Measurements from ENCODE around the gene ZC3H18.
"Not testable (repeated sequence)": the region's sequence is repeated elsewhere in the genome, so short reads cannot be mapped to it uniquely, and the experiment has no call there.

The ZC3H18 gene

DNA sequence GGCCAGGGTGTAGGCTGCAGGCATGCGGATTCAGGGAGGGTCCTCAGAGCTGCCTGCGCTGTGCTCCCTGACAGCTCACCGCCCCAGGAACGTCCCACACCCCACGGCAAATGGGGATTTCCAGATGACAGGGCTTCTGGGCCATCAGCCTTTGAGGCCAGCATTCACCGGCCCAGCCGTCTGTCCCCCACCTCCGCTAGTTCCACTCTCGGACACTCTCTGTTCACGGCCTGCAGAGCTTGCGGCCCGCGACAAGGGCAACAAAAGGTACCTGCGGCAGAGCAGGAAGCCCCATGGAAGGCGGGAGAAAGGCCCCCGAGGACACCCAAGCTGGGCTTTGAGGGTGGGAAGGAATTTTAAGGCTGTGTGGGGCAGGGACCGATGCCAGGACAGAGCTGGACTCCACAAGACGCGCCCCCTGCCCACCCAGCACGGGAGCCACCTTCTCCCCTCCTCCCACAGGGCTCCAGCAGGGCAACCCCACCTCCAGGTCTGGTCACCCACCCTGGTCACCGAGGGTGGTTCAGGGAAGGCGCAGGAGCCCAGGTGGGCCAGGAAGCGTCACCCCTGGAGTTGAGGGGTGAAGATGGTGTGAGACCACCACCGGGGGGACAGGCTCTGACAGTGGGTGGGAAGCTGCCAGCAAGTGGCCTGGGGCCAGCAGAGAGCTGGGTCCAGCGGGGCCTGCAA lies 86.2 kb downstream of the ZC3H18 start:
- DNase-seq, result no peak

- no peak for DNase-seq
Measured at GRCh38 chr16:88657371-88657770, 87.2 kb downstream of the ZC3H18 start.

- DNase-seq, result no peak
Measured at GRCh38 chr16:88658714-88659113, 88.5 kb downstream of the ZC3H18 start.

GRCh38 chr16:88659160-88659559 lies 89.0 kb downstream of the ZC3H18 start:
- DNase-seq, result no peak

DNA sequence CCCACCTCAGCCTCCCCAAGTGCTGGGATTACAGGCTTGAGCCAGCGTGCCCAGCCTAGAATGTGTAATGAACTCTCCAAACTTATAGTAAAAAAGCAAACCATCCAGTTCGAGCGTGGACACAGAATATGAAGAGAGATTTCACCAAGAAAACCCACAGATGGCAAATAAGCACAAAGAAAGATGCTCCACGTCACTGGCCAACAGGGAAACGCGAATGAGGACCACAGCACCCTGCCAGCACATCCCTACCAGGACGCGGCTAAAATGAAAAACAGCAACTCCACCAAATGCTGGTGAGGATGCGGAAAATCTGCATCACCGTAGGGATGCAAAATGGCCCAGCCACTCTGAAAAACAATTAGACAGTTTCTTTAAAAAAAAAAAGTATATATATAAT lies 91.3 kb downstream of the ZC3H18 start:
- DNase-seq, result no peak

- DNase-seq, result no peak
Measured at GRCh38 chr16:88662222-88662842, 92.1 kb downstream of the ZC3H18 start.

GRCh38 chr16:88662843-88663606 lies 92.8 kb downstream of the ZC3H18 start, which contains the start of gene MVD:
TSS of gene MVD (minus strand) at chr16:88663091. CDS start at chr16:88663080, 11 bp downstream.
- DNase-seq, result peak; percentile 94

DNA sequence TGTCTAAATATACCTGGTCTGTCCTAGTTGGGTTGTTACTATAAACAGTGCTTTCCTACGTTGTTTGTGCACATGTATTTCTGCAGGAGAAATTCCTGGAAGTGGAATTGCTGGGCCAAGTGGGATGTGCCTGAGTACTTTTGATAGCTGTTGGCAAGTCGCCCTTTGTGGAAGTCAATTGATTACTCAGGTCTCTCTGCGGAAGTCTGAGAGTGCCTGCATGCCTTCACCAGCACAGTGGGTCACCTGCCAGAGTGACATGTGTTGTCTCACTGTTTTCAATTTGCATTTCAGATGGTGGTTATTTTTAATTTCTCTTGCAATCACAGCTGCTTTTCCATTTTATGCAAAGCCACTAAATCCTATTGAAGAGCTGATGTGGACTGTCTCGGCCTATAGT lies 94.9 kb downstream of the ZC3H18 start:
- DNase-seq, result no peak

GRCh38 chr16:88665570-88665969 lies 95.4 kb downstream of the ZC3H18 start:
- no peak for DNase-seq

DNA sequence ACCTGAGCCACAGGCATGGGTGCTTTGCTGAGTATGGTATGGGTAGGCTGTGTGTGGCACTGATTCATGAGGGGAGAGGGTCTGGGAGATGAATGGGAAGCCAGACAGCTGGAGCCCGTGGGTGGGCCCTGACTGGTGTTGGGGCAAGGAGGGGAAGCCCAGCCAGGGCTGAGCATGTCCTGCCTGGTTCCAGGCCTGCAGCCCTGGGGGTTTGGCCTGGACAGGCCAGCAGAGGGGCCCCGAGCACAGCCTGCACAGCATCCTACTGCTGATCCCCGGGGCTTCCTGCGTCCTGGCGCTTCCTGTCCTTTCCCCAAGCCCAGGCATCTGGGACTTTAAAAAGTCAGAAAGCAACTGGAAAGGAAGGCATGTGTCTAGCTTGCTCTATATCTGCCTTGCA lies 97.3 kb downstream of the ZC3H18 start:
- no peak for DNase-seq

GRCh38 chr16:88669493-88669892 lies 99.3 kb downstream of the ZC3H18 start:
- DNase-seq, result not testable (repeated sequence)

DNA sequence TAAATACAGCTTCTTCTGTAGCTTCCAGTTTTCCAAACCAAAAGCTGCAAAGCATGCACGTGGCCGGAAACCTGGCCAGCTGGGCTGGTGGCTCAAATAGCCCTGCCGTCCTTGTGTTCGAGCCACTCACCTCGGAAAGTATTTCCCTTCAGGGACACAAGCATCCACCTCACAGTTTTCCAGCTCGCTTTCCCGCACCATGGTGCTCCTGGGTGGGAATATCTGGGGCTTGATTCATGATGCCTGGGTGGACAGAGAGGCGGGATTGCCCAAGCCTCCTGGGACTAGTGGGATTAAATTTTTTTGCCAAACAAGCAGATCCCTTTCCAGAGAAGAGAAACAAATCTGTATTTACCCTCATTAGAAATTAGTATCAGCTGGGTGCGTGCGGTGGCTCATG lies 99.8 kb downstream of the ZC3H18 start:
- no peak for DNase-seq

GRCh38 chr16:88671806-88672205 lies 101.6 kb downstream of the ZC3H18 start:
- DNase-seq, result no peak

GRCh38 chr16:88672776-88673175 lies 102.6 kb downstream of the ZC3H18 start:
- DNase-seq, result no peak

GRCh38 chr16:88673716-88674379 lies 103.6 kb downstream of the ZC3H18 start:
- DNase-seq, result no peak

DNA sequence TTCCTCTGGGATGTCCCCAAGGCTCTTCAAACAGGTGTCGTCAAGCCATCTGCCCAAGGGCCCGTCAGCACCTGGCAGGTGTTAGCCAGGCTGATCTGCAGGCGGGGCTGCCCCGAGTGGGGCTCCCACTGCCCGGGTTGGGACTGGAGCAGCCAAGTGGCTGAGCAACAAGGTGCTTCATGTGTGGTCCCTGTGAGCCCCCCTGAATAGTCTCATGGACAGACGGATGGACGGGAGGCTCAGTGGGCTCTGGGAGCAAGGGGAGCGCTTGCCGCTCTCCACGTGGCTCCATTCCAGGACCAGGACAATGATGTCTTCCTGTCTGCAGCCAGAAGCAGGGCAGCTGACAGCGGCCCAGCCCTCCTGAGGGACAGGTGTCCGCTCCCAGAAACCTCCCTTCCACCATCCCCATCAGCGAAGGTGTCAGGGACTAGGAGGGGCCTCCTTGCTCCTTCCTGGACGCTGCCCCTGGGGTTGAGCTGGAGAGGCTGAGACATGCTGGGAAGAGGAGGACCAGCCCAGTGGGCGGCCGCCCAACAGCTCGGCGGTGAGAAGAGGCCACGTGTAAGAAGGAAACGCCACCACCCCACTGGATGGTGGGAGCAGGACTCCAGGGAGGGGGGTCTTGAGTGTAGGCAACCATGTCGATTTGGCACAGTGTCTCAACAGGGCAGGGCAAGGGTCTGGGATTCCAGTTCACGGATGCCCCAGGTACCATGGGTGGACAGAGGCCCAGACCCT lies 106.5 kb downstream of the ZC3H18 start:
- DNase-seq, result no peak

GRCh38 chr16:88677721-88678120 lies 107.5 kb downstream of the ZC3H18 start:
- no peak for DNase-seq

DNA sequence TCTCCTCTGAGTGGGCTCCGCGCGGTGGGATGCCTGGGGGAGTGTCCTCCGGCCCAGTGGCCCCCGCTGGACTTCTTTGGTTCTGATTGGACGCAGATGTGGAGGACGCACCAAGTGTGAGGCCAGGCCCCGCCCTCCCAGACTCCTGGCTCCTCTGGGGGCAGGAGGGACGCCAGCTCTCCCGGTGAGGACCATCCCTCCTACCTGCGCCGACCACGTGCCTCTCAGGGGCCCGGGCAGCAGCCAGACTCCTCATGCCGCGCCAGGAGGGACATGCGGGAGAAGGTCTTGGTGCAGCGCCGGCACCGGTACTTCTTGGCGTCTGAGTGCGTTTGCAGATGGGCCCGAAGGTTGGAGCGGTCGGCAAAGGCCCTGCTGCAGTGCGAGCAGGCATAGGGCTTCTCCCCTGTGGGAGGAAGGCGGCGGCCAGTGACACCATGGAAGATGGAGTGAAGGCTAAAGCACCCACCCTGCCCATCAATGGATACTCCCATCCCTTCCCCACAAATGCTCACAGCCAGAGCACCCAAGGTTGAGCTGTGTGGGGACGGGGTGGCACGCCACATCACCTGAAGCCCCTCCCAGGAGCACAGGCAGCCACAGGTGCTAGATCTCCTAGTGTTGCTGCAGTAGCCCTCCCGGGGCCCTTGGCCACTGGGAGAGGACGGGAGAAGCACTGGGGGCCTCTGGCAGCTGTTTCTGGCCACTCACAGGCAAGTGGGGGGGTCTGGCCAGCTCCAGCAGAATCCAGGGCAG lies 108.2 kb downstream of the ZC3H18 start:
- DNase-seq, result no peak

- DNase-seq, result no peak
Measured at GRCh38 chr16:88680554-88681083, 110.4 kb downstream of the ZC3H18 start.

GRCh38 chr16:88681084-88681680 lies 111.0 kb downstream of the ZC3H18 start:
- DNase-seq, result no peak
